HG02763 (cell line): ENCODE measurements around the gene HNRNPH3.

ENCODE experiments used
- ATAC-seq: cut with Tn5 transposase; IDR thresholded peaks from one replicate; pipeline ENCODE4 v1.9.1; 2021; ENCODE audit warnings: mild to moderate bottlenecking, moderate library complexity; ENCODE audit not compliant: unreplicated experiment

The HNRNPH3 gene

GRCh38 chr10:68371604-68372003 is 39.7 kb downstream of the HNRNPH3 start:
- no peak for ATAC-seq

- no peak for ATAC-seq
Observed at GRCh38 chr10:68385740-68386139, 53.9 kb downstream of the HNRNPH3 start.
